ENCODE results near the gene ZFP14. TPM values are rescaled to one million over a fixed set of nuclear protein-coding genes. Genes with fewer than 3 reads are reported as not detected.

The ZFP14 gene
- total and polyA plus RNA-seq, 7 donors: 0.60 to 13.3 (median 3.5) TPM

- H3K9me3 ChIP-seq: no peaks in the 10 kb centered on the region
- intact Hi-C loops (cut with DNase I): loop anchor here (2.0 to 5.0 kb wide), 2 partner anchors 41 to 70 kb away; partner anchors contain the start of genes ZFP14 and ZNF566
- TF ChIP-seq POLR2A (IDR thresholded peaks at IDR 0.05) (peak; percentile 35 to 63), EP300 (IDR thresholded peaks at IDR 0.05) (no peak), POLR2AphosphoS5 (IDR thresholded peaks at IDR 0.05) (peak; percentile 59 to 89 (median 82)), CTCF (IDR thresholded peaks at IDR 0.05) (no peak)
- WGBS, 2 donors: 0 to 2% methylated on average over 70 of the region's 70 CpGs
- peak within 1 kb of the TSS; percentile 63 to 82 (median 70) for H3K4me3 ChIP-seq
- H3K27ac ChIP-seq: peak within 1 kb of the TSS; percentile 92 to 97 (median 93)
- peaks cover 0 to 25% (median 20%) of the 10 kb centered on the region in 4 donors for H3K4me1 ChIP-seq
- H3K27me3 ChIP-seq: peaks cover 0 to 4% (median 3%) of the 10 kb centered on the region in 3 donors
- peak; percentile 85 for DNase-seq
- no peaks in the 10 kb centered on the region for H3K36me3 ChIP-seq
Measured at GRCh38 chr19:36418287-36419001, 39.4 kb upstream of the ZFP14 start, which contains the start of gene ZFP82. Gene ZFP82 (minus strand): TSS chr19:36418644. CDS start chr19:36409789, 8,855 bp downstream.

GRCh38 chr19:36417752-36418286, 38.8 kb upstream of the ZFP14 start:
- Histone ChIP-seq H3K9me3 (no peaks in the 10 kb centered on the region), H3K27ac (peak overlapping the region; percentile 92 to 97 (median 93)), H3K4me1 (peaks cover 0 to 25% (median 20%) of the 10 kb centered on the region in 4 donors), H3K4me3 (peak overlapping the region; percentile 63 to 82 (median 70)), H3K27me3 (peaks cover 0 to 4% (median 3%) of the 10 kb centered on the region in 3 donors), H3K36me3 (no peaks in the 10 kb centered on the region)
- DNase-seq: no peak
- intact Hi-C loops (cut with DNase I): loop anchor here (2.0 to 5.0 kb wide), 2 partner anchors 41 to 71 kb away; partner anchors contain the start of genes ZFP14 and ZNF566
- TF ChIP-seq POLR2A (IDR thresholded peaks at IDR 0.05): no peak
- no peak for TF ChIP-seq EP300 (IDR thresholded peaks at IDR 0.05)
- no peak for TF ChIP-seq CTCF (IDR thresholded peaks at IDR 0.05)
- TF ChIP-seq POLR2AphosphoS5 (IDR thresholded peaks at IDR 0.05): no peak
- 29 to 56% methylated on average over 25 of the region's 25 CpGs for WGBS, 2 donors

DNA sequence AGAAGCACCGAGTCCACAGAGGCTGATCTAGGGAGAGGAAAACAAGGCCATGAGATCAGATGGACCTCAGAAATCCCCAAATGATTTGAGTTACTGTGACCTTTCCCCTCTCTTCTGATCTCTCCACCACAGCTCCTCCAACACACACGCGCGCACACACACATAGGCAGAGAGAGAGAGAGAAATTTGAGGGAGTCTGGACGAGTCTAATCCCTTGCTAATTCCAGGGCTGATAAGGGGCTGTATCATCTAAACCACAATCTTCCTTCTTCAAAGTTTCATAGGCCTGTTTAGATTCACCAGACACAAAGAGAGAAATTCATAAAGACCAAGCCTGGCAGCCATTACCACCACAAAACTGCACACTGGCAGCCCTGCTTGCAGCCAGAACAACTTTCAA, 30.8 kb upstream of the ZFP14 start:
- Histone ChIP-seq H3K36me3 (peaks cover 27 to 51% (median 30%) of the 10 kb centered on the region in 4 donors), H3K27me3 (no peaks in the 10 kb centered on the region), H3K4me3 (no peak overlapping the region), H3K4me1 (no peaks in the 10 kb centered on the region), H3K27ac (no peak overlapping the region), H3K9me3 (peaks cover 0 to 19% (median 0%) of the 10 kb centered on the region in 4 donors)
- 90 to 94% methylated on average over 5 of the region's 5 CpGs for WGBS, 2 donors
- no peak for DNase-seq
- TF ChIP-seq EP300 (IDR thresholded peaks at IDR 0.05): no peak
- TF ChIP-seq POLR2AphosphoS5 (IDR thresholded peaks at IDR 0.05): no peak
- no peak for TF ChIP-seq CTCF (IDR thresholded peaks at IDR 0.05)
- TF ChIP-seq POLR2A (IDR thresholded peaks at IDR 0.05): no peak
- intact Hi-C loops (cut with DNase I): no loop called here

DNA sequence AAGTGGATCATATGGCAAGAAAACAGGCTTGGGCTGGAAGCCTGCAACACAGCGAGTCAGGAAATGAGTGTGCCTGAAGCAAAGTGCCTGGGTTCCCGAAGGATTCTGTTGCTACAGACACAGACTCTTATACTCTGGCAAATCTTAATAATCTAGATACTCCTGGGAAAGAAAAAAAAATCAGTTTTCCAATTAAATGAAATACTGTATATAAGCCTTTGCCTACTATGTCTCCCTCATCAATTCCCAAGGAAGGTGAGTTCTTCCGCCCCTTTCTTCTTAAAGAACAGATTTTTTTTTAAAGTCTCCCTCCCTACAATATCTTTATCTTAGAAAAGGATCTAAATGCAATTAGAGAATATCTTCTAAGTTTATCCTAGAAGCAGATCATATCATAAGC, 29.1 kb upstream of the ZFP14 start:
- H3K4me1 ChIP-seq: no peaks in the 10 kb centered on the region
- H3K9me3 ChIP-seq: peaks cover 0 to 19% (median 0%) of the 10 kb centered on the region in 4 donors
- TF ChIP-seq EP300 (IDR thresholded peaks at IDR 0.05): no peak
- no peak for TF ChIP-seq POLR2A (IDR thresholded peaks at IDR 0.05)
- 95 to 97% methylated on average over 3 of the region's 3 CpGs for WGBS, 2 donors
- no peaks in the 10 kb centered on the region for H3K27me3 ChIP-seq
- peaks cover 40 to 67% (median 41%) of the 10 kb centered on the region in 4 donors for H3K36me3 ChIP-seq
- no peak overlapping the region for H3K27ac ChIP-seq
- no peak overlapping the region for H3K4me3 ChIP-seq
- intact Hi-C loops (cut with DNase I): no loop called here
- DNase-seq: no peak

DNA sequence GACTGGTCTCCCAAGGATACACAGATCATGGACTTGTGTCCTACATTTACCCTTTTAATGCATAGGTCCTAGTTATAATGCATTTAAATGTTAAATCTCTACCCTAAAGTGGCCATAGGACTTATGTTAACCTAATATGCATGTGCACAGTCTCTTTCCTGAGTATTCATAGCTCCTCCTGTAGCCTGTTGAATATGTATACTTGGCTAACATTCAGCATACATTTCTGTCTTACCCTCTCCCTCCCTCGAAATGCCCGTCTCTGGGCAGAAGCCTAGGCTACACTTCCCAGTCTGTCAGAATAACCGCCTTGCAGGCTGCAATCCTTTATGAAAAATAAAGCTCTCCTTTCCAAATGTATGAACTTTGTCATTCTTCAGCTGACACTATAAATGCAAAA, 25.5 kb upstream of the ZFP14 start:
- TF ChIP-seq EP300 (IDR thresholded peaks at IDR 0.05): no peak
- no peak for TF ChIP-seq POLR2AphosphoS5 (IDR thresholded peaks at IDR 0.05)
- no peak for TF ChIP-seq CTCF (IDR thresholded peaks at IDR 0.05)
- no peak for TF ChIP-seq POLR2A (IDR thresholded peaks at IDR 0.05)
- intact Hi-C loops (cut with DNase I): no loop called here
- H3K27me3 ChIP-seq: no peaks in the 10 kb centered on the region
- no peaks in the 10 kb centered on the region for H3K4me1 ChIP-seq
- no peak overlapping the region for H3K4me3 ChIP-seq
- peaks cover 0 to 22% (median 0%) of the 10 kb centered on the region in 4 donors for H3K9me3 ChIP-seq
- no peak for DNase-seq
- 94 to 99% methylated on average over 3 of the region's 3 CpGs for WGBS, 2 donors
- peaks cover 48 to 93% (median 56%) of the 10 kb centered on the region in 4 donors for H3K36me3 ChIP-seq
- H3K27ac ChIP-seq: no peak overlapping the region
